ENCODE results near the gene UBE3B. TPM values are rescaled to one million over a fixed set of nuclear protein-coding genes. Genes with fewer than 3 reads are reported as not detected.
"Not testable (repeated sequence)": the region's sequence is repeated elsewhere in the genome, so short reads cannot be mapped to it uniquely, and the experiment has no call there.

UBE3B gene
- polyA plus RNA-seq, 1 donor = 38.7 TPM

DNA sequence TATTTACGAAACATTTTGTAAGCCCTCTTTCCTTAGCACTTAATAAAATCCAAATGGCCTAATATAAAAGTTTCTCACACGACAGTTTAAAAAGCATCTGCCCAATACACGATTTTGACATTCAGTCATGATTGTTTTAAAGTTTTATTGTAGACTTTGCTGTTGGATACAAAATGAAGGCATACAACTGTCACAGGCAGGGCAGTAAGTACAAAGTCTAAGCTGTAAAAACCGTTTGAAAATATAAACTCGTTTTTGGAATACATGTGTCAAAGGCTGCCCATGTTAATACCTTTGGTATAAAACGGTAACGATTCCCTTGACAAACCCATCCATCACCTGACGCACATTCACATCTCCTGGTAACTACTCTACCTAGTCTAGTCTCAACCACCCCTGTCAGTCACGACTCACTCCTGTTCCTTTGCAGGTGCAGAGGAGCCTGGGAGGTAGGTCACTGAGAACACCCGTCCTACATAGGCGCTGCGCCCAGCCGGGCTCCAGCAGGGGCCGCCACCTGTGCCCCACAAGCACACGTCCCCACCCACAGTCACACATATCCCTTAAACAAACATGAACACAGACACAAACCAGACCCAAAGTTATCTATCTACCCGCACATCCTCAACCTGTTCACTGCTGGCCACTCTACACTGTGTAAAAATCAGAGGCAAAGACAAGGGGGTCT lies 27.4 kb upstream of the UBE3B start:
- DNase-seq = no peak

DNA sequence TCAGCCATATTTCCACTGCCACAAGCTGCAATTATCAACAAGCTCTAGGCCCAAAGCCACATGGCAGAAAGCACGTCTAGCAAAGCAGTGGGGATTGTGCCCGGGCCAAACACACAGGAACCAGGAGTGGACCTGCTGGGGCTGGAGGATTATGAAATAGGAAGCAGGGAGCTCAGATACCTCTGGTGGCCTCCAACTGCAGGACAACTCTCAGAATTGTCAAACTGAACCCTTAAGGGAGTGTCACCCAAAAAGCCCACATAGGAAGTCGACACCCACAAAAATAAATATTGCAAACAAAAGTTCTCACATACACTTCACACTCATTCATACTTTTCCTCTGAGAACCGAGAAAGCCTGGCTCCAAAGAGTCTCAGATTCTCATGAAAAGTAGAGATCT lies 26.5 kb upstream of the UBE3B start:
- no peak for DNase-seq

DNA sequence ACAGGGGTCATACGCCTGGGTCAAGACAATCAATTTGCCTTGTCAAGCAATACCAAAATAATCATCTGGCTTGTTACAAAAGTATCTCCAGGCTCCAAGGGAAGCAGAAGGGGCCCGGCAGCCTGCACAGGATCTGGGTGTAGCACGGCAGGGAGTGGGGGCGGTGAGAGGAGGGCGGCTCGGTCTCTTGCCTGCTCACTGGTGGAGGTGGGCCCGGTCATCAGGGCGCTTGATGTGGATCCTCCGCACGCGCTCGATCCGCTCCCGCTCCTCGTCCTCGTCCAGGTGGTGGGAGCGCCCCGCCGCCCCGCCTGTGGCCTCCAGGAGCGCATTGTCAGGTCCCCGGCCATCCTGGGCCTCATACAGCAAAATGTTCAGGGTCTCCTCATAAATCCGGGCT lies 26.0 kb upstream of the UBE3B start:
- DNase-seq = no peak

DNA sequence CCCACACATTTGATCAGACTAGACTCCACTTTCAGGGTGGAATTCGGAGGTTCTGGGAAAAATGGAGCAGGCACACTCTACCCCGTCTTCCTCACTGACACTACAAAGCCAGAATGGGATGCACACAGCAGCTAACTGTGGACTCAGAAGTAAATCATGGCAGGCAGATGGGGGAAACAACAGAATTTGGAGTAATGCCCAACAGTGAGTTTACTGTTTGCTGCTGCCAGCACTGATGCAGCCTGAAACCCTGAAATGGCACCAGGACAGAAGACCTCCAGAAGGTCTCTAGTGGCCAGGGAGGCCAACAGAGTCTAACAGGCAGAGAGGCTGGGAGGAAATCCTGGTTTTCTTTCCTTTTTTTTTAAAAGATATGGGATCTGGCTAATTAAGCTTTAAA lies 24.9 kb upstream of the UBE3B start:
- no peak for DNase-seq

DNA sequence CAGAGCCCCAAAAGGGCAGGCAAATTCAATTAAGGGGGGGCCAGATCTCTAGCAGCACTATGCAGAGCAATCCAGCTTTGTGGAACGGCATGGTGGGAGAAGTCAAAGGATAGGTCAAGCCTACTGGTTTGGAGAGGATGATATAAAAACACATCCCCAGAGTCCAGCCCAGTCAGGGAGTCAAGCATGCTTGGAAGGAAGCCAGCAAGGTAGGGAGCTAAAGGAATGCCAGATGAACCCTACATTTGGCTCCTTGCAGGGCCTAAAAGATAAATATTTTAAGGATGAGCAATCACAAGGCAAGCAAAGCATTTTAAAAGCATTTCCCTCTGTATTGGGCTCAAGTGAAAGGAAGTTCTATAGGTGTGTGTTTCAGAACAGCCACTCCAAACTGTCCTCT lies 21.7 kb upstream of the UBE3B start:
- DNase-seq = no peak

DNA sequence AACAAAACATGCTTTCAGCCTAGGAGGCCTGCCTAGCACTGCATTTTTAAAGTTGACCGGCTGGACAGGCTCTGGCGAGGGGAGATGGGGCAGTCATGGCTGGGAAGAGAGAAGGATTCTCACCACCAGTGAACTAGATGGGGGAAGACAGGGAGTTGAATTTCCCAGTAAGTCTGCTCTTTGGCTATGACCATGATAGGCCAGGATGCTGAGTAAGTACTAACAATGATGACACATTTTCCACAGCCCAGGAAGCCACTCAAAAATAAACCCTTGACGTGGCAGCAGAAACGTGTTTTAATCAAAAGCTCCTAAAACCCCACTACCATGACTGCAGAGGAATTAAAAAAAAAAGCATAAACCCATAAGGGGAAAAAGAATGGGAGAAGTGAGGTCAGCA lies 19.3 kb upstream of the UBE3B start:
- DNase-seq = no peak

DNA sequence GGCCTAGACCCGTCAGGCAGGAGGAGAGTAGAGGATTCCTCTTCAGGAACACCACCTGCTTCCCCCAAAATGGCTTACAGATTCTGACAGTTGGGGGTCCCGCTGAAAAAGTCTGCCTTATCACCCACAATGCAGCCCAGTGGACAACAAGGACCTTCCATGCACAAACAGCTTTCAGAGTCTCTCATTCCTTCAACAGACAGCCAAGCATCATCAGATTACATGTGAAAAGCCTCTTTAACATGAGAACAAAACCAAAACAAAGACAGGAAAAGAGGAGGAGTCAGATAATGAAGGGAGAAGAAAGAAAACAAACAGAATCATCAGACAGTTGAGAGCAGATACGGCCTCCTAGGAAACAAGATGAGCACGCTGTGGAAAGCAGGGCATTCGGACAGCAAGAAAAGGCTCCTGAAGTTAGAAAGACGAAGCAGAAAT lies 18.6 kb upstream of the UBE3B start:
- peak; percentile 41 for DNase-seq

DNA sequence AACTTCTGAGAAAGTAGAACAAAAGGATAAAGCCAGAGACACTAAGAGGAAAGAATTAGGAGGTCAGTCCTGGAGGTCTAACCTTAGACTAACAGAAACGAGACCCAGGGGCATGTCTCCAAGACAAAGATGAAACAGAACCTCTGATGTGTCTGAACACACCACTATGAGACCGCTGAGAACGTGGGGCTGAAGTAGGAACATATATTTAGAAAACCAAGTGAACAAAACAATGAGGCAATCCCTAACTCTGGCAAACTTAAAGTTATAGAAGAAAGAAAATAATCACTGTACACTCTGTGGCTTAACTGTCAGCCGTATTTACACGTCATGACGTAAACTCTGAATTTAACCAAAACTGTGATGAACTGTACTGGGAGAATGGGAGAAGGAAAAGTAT lies 18.2 kb upstream of the UBE3B start:
- no peak for DNase-seq

DNA sequence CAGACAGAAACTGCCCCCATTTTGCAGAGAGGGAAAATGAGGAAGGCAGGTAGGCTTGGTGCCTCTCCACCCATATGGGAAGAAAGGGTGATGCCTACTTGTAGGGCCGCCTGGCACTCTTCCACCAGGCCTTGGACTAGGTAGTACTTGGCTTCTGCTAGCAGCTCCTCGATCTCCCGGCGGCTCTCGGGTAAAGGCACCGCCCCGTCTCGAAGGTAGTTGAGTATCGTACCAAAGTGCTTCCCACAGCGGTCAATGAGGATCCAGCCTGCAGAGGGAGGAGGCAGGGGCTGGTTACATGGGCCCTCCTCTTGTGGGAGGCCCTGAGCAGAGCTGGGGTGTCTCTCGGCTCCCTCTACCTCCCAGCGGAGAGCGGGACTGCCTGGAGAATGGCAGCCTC lies 16.9 kb upstream of the UBE3B start:
- DNase-seq = no peak

DNA sequence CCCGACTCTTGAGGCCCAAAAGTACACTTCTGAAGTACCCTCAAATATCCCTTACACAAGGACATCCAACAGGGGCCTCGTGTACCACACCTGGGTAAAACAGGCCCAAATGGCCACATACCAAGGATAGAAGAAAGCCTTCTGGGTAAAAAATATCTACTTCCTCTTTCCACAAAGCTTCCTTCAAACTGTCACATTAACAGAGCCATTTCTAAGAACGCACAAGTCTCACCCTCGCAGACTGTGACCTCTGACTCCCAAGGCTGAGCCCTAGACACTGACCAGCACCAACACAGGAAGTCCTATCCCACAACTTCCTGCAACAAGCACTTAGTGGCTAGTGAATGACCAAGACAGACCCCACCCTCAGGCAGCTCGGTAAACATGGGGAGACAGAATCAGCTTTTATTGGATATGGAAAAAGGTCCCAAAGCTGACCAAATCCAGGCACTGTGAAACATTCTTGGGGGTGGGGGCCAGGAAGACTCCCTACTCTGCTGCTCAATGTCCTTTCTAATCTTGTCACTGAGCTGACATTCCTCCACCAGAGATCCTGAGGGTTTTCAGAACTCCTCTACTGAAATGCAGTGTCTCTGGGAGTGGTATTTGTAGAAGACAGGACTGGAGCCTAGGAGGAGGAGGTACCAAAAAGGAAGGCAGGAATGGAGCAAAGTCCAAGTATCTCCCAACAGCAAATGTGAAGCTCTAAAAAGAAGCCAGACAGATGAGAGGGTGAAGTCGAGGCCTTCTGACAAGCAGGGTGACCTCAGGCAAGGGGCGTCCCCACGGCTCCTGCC lies 16.2 kb upstream of the UBE3B start:
- DNase-seq = no peak

DNA sequence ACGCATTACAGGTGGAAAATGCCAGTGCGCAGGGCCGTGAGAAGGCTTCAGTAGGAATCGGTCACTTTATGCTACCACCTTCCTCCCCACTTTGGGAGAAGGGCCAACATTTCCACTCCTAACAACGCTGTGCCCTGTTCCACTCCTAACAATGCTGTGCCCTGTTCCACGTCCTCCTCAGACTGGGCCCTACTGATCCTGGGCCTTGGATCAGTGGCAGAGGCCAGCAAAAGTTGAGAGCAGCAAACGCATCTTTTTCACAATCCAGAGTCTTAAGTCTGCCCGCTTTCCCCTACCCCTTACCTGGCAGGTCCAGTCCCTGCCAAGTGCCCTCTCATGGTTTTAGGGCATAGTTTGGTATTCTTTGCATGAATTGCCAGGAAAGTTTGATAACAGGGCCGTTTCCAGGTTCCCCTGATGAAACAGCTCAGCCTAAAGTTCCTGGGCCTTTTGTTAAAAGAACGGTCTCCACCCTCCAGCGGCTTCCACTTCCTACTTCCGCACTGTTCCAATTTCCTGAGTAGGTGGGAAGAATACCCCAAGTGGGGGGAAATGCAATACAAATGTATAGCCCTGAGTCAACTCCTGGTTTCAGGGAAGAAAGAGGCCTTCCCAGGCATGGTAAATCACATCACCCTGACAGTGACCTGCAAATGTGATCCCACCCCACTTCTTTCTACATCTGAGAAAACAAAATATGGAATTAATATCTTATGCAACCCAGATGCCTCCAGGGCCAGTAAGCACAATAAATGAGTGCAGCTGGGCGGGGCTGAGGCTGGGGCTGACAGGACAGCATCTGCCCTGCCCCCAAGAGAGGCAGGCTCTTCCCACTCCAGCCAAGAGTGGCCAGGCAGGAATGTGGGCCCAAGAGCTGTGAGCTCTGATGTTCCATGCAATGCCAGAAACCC lies 15.3 kb upstream of the UBE3B start:
- peak; percentile 46 for DNase-seq

DNA sequence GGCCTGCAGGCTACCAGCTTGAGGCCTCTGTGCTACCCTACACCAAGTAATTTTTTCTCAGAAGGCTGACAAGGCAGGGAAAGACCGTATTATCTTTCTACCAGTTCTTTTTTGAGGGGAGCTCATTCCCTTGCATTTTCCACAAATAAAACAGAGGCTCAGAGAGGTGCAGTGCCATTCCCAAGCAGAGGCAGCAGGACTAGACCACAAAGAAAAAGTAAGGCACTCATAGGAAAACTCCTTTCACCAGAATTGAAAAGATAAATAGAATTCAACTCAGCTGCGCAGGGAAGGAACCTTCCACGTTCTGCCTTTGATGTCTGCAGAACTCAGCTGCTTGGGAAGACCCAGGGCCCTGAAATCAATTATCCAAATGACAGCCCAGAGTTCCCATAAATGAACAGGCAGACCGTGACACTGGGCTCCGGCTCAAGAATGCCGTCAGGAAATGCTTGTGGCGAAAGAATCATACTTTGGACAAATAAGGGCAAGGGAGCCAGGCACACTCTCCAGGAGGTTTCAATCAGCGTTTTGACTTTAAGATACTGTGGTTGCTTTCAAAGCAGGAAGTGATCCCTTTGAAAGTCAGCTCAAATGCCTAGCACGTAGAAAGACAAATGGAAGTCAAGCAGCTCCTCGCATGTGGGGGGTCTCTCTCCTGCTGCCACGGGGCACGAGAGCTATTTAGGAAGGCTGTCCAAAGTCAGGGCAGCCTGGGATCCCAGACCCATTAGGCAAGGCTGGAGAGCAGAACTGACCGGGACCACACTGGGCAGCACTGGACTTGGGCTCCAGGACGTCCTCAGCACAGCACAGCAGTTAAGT lies 14.4 kb upstream of the UBE3B start:
- DNase-seq = peak; percentile 91

DNA sequence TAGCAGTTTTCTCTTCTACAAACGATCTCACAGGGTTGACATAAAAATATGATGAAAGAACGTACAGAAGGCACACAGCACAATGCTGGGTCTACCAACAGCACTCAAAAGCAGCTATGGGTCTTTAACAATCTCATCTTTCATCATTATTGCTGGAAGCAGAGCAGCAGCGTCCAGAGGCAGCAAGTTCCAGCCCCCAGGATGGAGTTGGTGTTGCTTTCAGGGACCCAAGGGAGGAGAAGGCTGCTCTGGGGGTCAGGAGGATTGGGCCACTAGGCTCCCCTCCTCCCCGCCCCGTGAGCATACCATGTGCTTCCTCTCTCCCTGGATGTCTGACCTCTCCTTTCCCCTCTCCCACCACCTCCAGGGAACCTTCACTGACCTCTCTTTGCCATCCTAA lies 13.7 kb upstream of the UBE3B start:
- DNase-seq = no peak

DNA sequence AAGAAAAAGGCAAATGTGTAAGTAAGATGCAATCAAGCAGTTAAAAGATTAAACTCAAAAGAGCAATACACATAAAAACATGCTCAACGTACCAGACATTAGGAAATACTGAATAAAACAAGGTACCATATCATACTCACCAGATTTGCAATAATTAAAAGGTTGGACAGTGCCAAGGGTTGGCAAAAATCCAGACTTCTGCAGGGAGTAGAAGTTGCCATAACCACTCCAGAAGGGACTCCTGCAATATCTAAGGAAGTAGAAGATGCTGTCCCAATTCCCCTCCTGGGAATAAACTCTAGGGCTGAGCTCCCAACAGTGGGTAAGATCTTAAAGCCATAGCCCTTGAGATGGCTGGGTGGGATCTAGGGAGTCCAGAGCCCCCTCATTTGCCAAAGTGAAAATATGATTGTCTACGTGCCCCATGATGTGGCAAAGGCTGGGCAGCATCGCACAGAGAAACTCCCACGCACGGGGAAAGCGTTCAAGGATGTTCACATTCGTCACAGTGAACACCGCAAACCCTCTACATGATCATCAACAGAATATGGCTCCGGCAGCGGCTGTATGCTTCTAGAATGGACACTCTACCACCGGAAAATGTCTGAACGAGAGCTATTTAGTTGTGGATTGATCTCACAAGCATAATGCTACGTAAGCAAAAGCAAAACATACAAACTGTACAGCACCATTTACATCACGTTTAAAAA lies 12.6 kb upstream of the UBE3B start:
- no peak for DNase-seq

DNA sequence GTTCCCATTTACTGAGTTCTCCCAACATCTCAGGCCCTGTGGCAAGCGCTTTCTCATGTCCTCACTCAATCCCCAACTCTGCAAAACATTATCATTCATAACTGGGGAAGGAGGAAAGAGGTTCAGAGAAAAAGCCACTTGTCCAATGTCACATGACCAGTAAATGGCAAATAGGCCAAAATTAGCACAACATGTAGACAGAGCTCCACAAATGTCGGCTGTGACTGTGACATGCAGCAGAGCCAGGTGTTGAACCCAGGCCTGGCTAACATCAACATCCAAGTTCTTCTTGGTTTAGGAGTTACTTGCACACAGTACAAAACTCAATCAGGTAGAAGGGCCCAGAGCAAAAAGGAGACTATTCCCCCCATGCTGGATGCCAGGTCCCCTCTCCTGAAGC lies 11.1 kb upstream of the UBE3B start:
- no peak for DNase-seq

DNA sequence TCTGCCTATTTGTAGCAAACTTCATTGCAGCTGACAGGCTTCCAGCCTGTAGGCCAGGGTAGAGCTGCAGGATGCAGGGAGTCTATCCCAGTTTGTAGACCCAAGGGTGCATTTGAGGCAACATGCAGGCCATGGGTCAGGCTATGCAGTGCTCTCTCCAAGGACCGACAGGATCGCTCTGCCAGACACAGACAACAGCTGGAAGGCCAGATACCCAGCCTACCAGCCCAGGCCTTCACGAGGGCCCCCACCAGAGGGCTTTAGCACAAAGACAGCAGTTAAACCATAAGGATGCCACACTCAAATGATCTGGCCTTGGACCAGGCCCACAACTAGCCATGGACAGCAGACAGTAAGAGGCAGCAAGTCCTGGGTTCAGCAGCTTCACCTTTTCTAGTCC lies 10.6 kb upstream of the UBE3B start:
- DNase-seq = no peak

DNA sequence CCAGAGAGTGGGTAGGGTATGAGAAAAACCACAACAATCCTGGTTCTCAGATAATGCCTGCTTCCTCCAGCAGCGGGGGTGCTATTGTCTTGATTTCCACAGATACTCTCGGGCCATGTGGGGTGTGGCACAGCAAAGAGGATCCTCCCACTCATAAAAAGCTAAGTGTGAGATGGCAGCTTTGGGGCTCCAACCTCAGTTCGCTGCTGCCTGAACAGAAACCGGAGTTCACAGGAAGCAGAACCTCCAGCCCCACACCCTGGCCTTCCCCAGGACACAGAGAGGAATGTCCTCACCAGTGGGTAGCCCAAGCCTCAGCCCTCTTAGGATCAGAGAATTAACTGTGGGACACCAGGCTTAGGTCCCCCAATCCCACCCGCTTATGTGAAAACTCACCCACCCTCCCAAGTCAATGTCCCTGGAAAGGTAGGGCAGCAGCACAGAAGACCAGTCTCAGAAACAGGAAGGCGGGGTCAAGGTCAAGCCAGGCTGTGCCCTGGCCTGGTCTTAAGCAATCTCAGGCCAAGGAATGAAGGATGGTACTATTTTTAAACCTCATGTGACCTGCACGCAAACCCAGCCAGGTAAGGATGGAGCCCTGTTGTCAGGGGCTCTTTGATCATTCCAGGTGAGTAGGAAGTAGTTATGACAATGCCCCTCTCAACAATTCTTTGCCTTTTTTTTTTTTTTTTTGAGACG lies 9.3 kb upstream of the UBE3B start:
- no peak for DNase-seq

DNA sequence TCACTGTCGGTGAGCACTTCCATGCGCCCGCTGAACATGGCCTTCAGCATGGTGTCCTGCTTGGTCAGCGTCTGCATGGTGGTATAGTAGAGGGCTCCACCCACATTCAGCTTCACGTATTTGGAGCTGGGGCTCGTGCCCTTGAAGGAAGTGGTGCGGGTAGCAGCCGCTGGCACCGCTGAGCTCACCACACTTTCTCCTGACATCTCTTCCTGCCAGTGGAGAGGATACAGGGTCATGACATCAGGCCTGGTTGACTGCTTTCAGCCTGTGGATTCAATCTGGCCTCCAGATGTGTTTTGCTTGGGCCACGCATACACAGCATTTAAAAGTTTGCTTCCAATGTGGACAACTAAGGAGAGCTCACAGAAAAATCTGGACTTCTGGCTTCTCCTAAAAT lies 7.9 kb upstream of the UBE3B start:
- DNase-seq = no peak

DNA sequence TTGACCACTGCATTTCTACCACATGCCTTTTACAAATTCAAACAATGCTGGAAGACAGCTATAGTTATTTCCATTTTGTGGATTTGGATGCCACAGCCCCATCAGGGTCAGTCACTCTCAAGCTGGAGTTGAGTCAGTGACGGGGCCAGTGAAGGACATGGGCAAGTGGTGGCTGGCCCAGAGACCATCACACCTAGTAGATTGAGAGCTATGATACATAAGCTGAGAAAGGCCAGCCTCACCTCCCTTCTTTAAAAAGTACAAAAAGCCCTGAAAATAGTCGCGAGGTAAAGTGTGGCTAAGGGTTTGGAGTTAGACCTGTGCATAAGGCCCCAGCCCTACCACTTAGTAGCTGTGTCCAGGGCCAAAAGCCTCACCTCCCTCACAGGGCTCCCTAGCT lies 4.4 kb upstream of the UBE3B start:
- no peak for DNase-seq

DNA sequence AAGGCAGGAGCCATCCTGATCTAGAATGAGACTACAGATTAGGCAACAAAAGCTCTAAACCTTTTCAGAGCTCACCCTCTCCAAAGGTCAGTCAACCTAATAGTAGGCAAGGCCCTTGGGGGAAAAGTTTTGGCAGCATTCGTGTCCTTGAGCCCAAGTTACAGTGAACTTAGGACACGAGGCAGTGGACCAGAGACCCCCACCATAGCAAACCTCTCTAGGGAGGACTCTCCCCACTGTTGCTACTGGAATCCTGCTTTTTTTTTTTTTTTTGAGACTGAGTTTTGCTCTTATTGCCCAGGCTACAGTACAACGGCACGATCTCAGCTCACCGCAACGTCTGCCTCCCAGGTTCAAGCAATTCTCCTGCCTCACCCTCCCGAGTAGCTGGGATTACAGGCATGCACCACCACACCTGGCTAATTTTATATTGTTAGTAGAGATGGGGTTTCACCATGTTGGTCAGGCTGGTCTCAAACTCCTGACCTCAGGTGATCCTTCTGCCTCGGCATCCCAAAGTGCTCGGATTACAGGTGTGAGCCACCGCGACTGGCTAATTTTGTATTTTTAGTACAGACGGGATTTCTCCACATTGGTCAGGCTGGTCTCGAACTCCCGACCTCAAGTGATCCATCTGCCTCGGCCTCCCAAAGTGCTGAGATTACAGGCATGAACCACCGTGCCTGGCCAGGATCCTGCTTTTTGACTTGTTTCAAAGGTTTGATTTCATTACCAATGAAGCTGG lies 3.7 kb upstream of the UBE3B start:
- DNase-seq = not testable (repeated sequence)

Data from left kidney (tissue), 2 donors.